B cell (primary cell): ENCODE measurements around the gene CALML5. TPM values are rescaled to one million over a fixed set of nuclear protein-coding genes. Genes with fewer than 3 reads are reported as not detected.

Source experiments
- ATAC-seq: fragments of 200-7000 bp; cut with Tn5 transposase; one replicate; pipeline ENCODE4 v1.10.0; 2021; ENCODE audit warnings: low read depth, mild to moderate bottlenecking, moderate number of reproducible peaks, moderate library complexity
- CTCF ChIA-PET: fragments of 350-600 bp; sonication (Branson Sonifier 250); formaldehyde crosslinking; loops from one replicate; lab custom pipeline; 2021; ENCODE audit warnings: antibody characterized with exemption, inconsistent platforms; lab: Charles Lee
- POLR2A ChIA-PET: fragments of 350-600 bp; sonication (Branson Sonifier 250); formaldehyde crosslinking; loops from one replicate; lab custom pipeline; 2021; ENCODE audit warnings: antibody characterized with exemption; lab: Charles Lee
- DNase-seq: peaks from one replicate; pipeline ENCODE4 v3.0.0; 2013
- H2AFZ ChIP-seq: 2 replicates; pipeline ENCODE4 v1.6.1; 2012; ENCODE audit warnings: mild to moderate bottlenecking, low read depth, low read length; ENCODE audit not compliant: insufficient read depth, poor library complexity, severe bottlenecking
- H3K27ac ChIP-seq, 2 donors: 1 replicate in 1 of 2; 2 replicates in 1 of 2; pipeline ENCODE4 v1.5.1; 2012 to 2013; ENCODE audit warnings: low read length in 2 of 2, mild to moderate bottlenecking in 2 of 2, moderate library complexity in 1 of 2
- H3K27me3 ChIP-seq, 4 experiments: fragments of 200-600 bp in 1 of 4; sonication (generic) in 1 of 4; replicated peaks in 1 of 4; 1 replicate in 2 of 4; 2 replicates in 2 of 4; pipeline versions ENCODE4 v1.6.1 to v1.7.0; 2013 to 2016; ENCODE audit warnings: low read length in 3 of 4, mild to moderate bottlenecking in 2 of 4, mixed read lengths in 1 of 4, moderate library complexity in 1 of 4; ENCODE audit not compliant: insufficient read depth in 4 of 4, control insufficient read depth in 3 of 4; ENCODE audit errors: control extremely low read depth in 1 of 4
- H3K36me3 ChIP-seq, 2 experiments: replicated peaks in 1 of 2; 1 replicate in 1 of 2; 2 replicates in 1 of 2; pipeline versions ENCODE4 v1.6.1 to v1.7.1; 2013; ENCODE audit warnings: low read length in 1 of 2; ENCODE audit not compliant: insufficient read depth in 2 of 2, control insufficient read depth in 1 of 2; ENCODE audit errors: control extremely low read depth in 1 of 2, extremely low read depth in 1 of 2
- H3K4me1 ChIP-seq, 2 donors: fragments of 200-600 bp in 1 of 2; sonication (generic) in 1 of 2; 1 replicate in 1 of 2; 2 replicates in 1 of 2; pipeline versions ENCODE4 v1.5.1 to v1.6.1; 2013 to 2017; ENCODE audit warnings: low read length in 2 of 2; ENCODE audit not compliant: control insufficient read depth in 2 of 2, insufficient read depth in 2 of 2
- H3K4me2 ChIP-seq: replicated peaks from 2 replicates; pipeline ENCODE3; 2012; ENCODE audit warnings: mild to moderate bottlenecking, low read depth, low read length; ENCODE audit not compliant: poor library complexity, severe bottlenecking
- H3K4me3 ChIP-seq, 5 experiments: fragments of 200-600 bp in 1 of 5; sonication (generic) in 1 of 5; 1 replicate in 3 of 5; 2 replicates in 2 of 5; pipeline versions ENCODE4 v1.5.1 to v1.7.0; 2011 to 2016; ENCODE audit warnings: low read length in 4 of 5, mild to moderate bottlenecking in 4 of 5, low read depth in 2 of 5, control low read depth in 1 of 5, moderate library complexity in 1 of 5; ENCODE audit not compliant: insufficient read depth in 1 of 5; ENCODE audit errors: control extremely low read depth in 1 of 5, extremely low read depth in 1 of 5
- H3K79me2 ChIP-seq: fragments of 200-600 bp; sonication (generic); one replicate; pipeline ENCODE4 v1.6.0; 2016; ENCODE audit warnings: low read length; ENCODE audit not compliant: control insufficient read depth, insufficient read depth
- H3K9ac ChIP-seq: fragments of 200-600 bp; sonication (generic); 2 replicates; pipeline ENCODE4 v1.6.1; 2017; ENCODE audit warnings: mild to moderate bottlenecking, low read length, moderate library complexity
- H3K9me3 ChIP-seq, 3 donors: one replicate each; pipeline versions ENCODE4 v1.6.1 to v1.7.1; 2013; ENCODE audit warnings: low read length in 2 of 3; ENCODE audit not compliant: control insufficient read depth in 2 of 3, insufficient read depth in 1 of 3; ENCODE audit errors: control extremely low read depth in 1 of 3
- H4K20me1 ChIP-seq: 2 replicates; pipeline ENCODE4 v1.6.0; 2012; ENCODE audit warnings: mild to moderate bottlenecking, low read length; ENCODE audit not compliant: insufficient read depth, control insufficient read depth, poor library complexity, severe bottlenecking
- H3K27ac Mint-ChIP-seq: one replicate; pipeline ENCODE4 v1.8.0; 2021; ENCODE audit warnings: mixed read lengths
- H3K27me3 Mint-ChIP-seq: one replicate; pipeline ENCODE4 v1.8.0; 2021; ENCODE audit warnings: mixed read lengths
- H3K4me1 Mint-ChIP-seq: one replicate; pipeline ENCODE4 v1.8.0; 2021; ENCODE audit warnings: mixed read lengths
- H3K4me3 Mint-ChIP-seq: one replicate; pipeline ENCODE4 v1.8.0; 2021; ENCODE audit warnings: mixed read lengths
- H3K9me3 Mint-ChIP-seq: one replicate; pipeline ENCODE4 v1.8.0; 2022; ENCODE audit warnings: mixed read lengths; ENCODE audit not compliant: insufficient read depth
- CTCF ChIP-seq: fragments of 200-600 bp; IDR thresholded peaks from one replicate; pipeline ENCODE4 v1.8.0; 2022; ENCODE audit warnings: antibody characterized with exemption, mild to moderate bottlenecking
- EZH2 ChIP-seq: IDR thresholded peaks from 2 replicates; pipeline ENCODE4 v1.6.1; 2012; ENCODE audit warnings: borderline replicate concordance, low read depth, mild to moderate bottlenecking, moderate library complexity, low read length; ENCODE audit not compliant: insufficient read depth, poor library complexity, severe bottlenecking
- WGBS: methylation state at CpG from one replicate; pipeline ENCODE4 v1.1.5; 2013; ENCODE audit warnings: missing lambda C conversion rate; ENCODE audit not compliant: insufficient coverage; 5-methylcytosine and 5-hydroxymethylcytosine counted together
- intact Hi-C: fragments of 100-400 bp; cut with micrococcal nuclease; formaldehyde crosslinking; loops from one replicate; pipeline ENCODE4 v1.10.0; 2022
- polyA plus RNA-seq: library from polyadenylated mRNA; depleted of rRNA; stranded (reverse); fragments of >200 nt; gene quantifications from 2 replicates; pipeline ENCODE4 v1.2.3, GENCODE V29; 2012
- total RNA-seq, 2 donors: library from RNA; stranded (reverse); fragments of 120-200 nt in 1 of 2; gene quantifications; 1 replicate in 1 of 2; 2 replicates in 1 of 2; pipeline versions ENCODE4 v1.2.3 to v1.2.4, GENCODE V29; 2013 to 2022

CALML5 gene
- total and polyA plus RNA-seq, 2 donors (not counting 1 experiment from before 2014, with no cell fraction given), result not detected

GRCh38 chr10:5453749-5454489 lies 45.5 kb downstream of the CALML5 start:
- no peaks in the 10 kb centered on the region for H3K9me3 Mint-ChIP-seq
- ATAC-seq (no peak), DNase-seq (no peak)
- H3K9ac ChIP-seq, result no peak overlapping the region
- no peak overlapping the region for H2AFZ ChIP-seq
- TF ChIP-seq EZH2 (no peak), CTCF (no peak)
- H3K9me3 ChIP-seq, result no peaks in the 10 kb centered on the region
- H4K20me1 ChIP-seq, result no peaks in the 10 kb centered on the region
- H3K27me3 Mint-ChIP-seq, result no peaks in the 10 kb centered on the region
- peaks cover 0 to 2% of the 10 kb centered on the region in 2 donors for H3K4me1 ChIP-seq
- H3K4me3 Mint-ChIP-seq, result no peak overlapping the region
- no peak overlapping the region for H3K27ac ChIP-seq
- ChIA-PET POLR2A (no interaction called here), CTCF (interaction anchor here (1.3 to 2.8 kb wide), 5 partner anchors 8 to 175 kb away, joined by 3 to 11 read pairs (median 6); no protein-coding TSS in a partner anchor)
- WGBS, result 86% methylated on average over 8 of the region's 13 CpGs
- no peaks in the 10 kb centered on the region for H3K27me3 ChIP-seq
- H3K4me2 ChIP-seq, result no peak overlapping the region
- peaks cover 3% of the 10 kb centered on the region for H3K4me1 Mint-ChIP-seq
- intact Hi-C loops, result no loop called here
- H3K79me2 ChIP-seq, result no peaks in the 10 kb centered on the region
- H3K27ac Mint-ChIP-seq, result no peak overlapping the region
- no peak overlapping the region for H3K4me3 ChIP-seq
- peaks cover 0 to 19% of the 10 kb centered on the region in 2 experiments for H3K36me3 ChIP-seq

GRCh38 chr10:5450605-5451384 lies 48.6 kb downstream of the CALML5 start:
- Mint-ChIP-seq H3K4me3 (no peak overlapping the region), H3K27me3 (no peaks in the 10 kb centered on the region), H3K27ac (no peak overlapping the region), H3K4me1 (peaks cover 26% of the 10 kb centered on the region), H3K9me3 (no peaks in the 10 kb centered on the region)
- Histone ChIP-seq H3K4me1 (peaks cover 10 to 21% of the 10 kb centered on the region in 2 donors), H3K27ac (no peak overlapping the region), H3K9ac (no peak overlapping the region), H3K4me2 (no peak overlapping the region), H2AFZ (no peak overlapping the region), H3K4me3 (no peak overlapping the region), H3K79me2 (peaks cover 7% of the 10 kb centered on the region), H3K9me3 (no peaks in the 10 kb centered on the region), H3K36me3 (peaks cover 0 to 15% of the 10 kb centered on the region in 2 experiments), H3K27me3 (no peaks in the 10 kb centered on the region), H4K20me1 (no peaks in the 10 kb centered on the region)
- no peak for ATAC-seq
- ChIA-PET CTCF (interaction anchor here (1.5 kb wide), 2 partner anchors 17 to 172 kb away, joined by 4 to 7 read pairs; no protein-coding TSS in a partner anchor), POLR2A (no interaction called here)
- WGBS, result no CpG with 5 or more reads among the region's 4 CpGs
- no peak for TF ChIP-seq EZH2
- TF ChIP-seq CTCF, result no peak
- intact Hi-C loops, result no loop called here
- DNase-seq, result no peak
